NCI-H748 treated with DMSO at 0.1 percent for 48 hours (cell line): ENCODE results near the gene FXYD7.
"Not testable (repeated sequence)": the region's sequence is repeated elsewhere in the genome, so short reads cannot be mapped to it uniquely, and the experiment has no call there.

Source experiments
- DNase-seq: peaks from one replicate; lab custom pipeline; 2025; lab: John Stamatoyannopoulos, UW

FXYD7 gene

DNA sequence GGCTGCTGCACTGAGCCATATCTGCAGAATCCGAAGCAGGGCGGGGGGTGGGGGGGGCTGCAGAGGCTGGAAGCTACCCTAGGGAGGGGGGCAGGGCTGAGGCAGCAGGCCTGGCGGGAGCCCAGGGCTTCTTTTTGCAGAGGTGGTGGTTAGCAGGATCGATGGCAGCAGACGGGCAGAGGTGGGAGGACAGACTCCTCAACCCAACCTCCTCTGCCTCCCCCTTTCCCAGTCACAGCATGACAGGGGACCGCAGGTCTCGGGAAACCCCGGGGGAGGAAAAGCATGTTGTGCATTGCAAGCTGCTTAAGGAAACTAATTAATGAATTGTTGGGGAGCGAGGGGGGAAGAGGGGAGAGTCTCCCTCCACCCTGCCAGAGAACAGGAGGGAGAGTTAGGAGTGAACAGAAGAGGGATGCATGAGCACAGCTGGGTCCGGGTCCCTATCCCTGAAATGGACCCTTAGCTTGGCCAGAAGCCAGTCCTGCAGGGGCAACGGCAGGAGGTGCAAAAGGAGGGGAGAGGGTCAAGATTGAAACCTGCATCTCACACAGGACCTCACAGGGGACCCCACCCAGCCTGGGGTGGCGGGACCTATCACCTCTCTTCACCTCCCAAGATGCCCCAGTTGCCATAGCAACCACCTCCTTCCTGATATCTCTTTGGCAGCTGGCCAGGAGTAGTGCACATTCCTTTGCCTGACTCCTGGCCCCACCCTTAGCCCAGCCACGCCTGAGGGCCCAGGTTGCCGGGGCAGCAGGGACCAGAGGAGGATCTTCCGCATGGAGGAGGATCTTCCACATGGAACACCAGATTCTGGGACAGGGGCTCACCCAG, 1.8 kb downstream of the FXYD7 start:
- no peak for DNase-seq

DNA sequence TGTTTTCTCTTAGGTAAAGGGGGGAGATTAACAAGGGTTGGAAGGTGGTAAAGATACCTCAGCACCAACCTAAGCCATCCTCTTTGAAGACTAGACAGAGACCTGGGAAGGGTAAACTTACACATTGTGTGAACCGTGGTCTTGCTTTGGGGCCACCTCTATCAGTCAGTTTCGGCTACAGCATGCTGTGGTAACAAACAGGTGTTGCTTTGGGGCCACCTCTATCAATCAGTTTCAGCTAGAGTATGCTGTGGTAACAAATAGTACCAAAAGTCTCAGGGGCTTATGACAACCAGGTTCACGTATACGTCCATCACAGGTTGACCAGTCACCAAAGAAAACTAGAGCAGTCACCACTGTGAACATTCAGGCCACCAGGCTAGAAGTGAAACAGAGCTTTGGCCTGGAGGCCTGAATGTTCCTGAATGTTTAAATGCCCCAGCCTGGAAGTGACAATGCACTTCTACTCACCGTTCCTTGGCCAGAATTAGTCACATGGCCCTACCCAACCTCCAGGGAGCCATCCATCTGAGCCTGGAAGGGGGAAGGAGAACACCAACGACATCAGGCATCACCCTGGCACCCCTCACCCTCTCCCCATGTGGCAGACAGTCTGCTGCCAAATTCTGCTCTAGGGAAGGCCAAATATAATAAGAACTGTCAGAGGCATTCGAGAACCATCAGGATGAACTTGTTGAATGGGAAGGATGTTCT, 3.8 kb downstream of the FXYD7 start:
- DNase-seq = no peak

DNA sequence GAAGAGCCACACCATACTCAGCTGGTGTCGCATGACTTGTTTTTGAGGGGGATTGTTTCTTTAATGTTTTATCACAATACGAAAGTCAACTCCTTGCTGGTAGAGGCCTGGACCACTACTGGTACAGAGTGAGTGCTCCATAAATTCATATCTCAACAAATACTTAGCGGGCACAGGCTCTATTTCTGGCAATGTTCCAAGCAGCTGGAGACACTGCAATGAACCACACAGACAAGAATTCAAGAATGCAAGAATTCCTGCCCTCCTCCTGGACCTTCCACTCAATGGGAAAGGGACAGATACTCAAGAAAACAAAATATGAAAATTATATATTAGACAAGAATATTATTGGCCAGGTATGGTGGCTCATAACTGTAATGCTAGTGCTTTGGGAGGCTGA, 6.4 kb downstream of the FXYD7 start:
- DNase-seq = no peak

DNA sequence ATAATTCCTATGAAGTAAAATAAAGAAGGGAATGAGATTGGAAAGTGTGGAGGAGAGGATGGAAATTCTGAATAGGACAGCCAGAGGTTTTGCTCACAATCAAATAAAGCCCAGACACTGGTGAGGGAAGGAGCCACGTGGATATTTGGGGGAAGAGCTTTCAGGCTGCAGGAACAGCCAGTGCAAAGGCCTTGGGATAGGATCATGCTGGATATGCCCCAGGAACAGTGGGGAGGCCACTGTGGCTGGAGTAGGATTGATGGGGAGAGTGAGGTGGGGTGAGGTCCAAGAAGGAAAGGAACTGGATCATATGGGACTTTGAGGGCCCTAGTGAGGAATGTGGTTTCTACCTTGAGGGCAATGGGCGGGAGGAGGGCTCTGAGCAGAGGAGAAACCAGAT, 7.4 kb downstream of the FXYD7 start:
- no peak for DNase-seq

DNA sequence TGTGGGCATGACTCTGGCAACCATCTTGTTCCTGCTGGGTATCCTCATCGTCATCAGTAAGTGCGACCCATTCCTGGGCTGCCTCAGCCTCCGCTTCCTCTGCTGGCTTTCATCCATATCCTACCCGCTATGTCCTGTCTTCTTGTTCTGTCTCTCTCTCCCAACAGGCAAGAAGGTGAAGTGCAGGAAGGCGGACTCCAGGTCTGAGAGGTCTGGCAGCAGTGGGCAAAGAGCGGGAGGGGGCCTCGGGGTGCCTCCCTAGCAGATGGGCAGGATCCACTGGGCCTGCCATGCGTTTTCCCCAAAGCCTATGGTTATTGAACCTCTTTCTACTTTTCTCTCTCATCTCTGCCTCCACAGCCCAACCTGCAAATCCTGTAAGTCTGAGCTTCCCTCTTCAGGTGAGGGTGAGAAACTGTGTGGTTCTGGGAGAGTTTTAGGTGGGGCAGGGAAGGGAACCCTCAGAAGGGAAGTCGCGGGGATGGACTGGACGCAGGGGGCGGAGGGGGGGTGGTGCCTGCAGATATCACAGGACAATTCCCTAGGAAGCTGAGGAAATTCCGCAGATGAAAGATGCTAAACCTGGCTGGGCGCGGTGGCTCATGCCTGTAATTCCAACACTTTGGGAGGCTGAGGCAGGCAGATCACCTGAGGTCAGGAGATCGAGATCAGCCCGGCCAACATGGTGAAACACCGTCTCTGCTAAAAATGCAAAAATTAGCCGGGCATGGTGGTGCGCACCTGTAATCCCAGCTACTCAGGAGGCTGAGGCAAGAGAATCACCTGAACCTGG, 8.4 kb downstream of the FXYD7 start:
- DNase-seq = no peak

DNA sequence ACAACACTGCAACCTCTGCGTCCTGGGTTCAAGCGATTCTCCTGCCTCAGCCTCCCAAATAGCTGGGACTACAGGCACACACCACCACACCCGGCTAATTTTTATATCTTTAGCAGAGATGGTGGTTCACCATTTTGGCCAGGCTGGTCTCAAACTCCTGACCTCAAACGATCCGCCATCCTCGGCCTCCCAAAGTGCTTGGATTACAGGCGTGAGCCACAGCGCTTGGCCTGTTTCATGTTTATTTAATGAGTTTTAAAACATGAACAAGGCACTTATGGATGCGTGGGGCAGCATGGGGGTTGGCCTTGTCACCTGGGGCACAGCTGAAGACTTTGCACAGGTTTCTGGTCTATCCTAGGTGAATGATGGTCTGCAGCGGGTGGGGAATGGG, 10.1 kb downstream of the FXYD7 start:
- not testable (repeated sequence) for DNase-seq

DNA sequence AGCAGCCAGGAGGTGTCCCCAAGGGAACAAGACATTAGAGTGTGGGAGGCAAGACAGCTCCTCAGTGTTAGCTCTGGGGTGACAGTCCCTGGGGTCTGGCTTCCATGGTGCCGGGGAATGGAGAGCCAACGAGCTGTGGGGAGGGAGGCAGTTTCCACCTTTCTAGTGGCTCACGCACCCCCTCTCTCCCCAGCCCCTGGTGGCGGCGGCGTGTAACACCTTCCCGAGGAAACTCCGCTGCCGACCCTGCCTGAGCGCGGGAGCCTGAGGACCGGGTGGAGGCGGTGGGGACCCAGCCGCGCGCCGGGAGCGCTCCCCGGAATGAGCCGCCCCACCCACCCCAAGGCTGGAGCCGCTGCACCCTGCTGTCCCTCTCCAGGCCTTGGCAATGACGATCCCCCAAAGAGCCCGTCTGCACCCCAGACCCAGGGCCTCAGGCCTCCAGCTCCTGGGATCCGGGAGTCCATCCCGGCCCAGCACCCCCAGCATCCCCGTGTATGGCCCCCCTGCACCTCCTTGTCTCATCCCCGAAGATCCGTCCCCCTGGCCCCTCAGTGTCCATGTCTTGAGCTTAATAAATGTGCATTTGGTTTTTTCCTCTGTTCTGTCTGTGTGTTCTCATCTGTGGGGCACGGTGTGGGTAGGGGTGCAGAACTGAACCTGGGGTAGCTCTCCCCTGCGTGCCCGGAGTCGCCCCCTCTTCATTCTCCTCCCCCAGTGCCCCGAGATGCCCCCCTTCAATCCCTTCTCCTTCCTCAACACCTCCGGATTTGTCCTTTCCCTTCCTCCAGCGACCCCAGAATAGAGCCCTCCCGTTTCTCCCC, 10.9 kb downstream of the FXYD7 start:
- DNase-seq = peak; percentile 15

DNA sequence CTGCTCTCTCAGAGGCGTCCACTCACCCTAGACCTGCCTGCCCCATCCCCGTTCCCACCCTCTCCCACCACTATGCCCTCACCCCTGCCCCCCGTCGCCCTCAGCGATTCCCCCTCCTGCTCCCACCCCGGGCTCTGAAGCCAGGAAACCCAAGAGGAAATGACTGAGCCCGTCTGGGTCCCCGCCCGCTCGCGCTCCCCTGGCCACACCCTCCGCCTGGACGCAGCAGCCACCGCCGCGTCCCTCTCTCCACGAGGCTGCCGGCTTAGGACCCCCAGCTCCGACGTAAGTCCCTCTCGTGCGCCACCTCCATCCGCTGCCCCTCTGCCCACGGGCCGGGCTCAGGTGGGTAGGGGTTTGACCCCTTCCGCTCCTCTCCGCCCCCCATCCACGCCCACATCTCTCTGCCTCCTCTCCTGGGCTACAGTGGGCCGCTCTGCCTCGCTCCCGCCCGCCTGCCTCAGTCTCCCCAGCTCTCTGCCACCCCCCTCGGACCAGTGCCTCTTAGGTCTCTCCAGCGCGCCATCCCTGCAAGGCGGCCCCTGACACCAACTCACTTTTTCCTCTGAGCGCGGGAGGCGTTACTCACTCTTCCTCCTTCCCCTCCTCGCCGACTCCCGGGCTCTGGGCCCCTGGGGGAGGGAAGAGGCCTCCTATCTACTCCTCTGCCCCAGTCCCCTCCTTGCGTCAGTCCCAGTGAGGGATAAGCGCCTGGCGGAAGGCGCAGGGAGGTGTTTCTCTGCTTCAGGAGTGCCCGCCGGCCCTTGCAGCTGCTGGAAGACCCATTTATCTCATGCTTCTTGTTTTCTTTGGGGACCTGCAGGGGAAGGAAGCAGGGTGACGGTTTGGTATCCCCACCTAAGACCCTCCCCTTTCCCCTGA, 11.7 kb downstream of the FXYD7 start, which contains the start of gene FXYD5:
Gene FXYD5, plus strand, starts transcription at position 211 of the 882 bp plus-strand sequence. CDS start 816 bp downstream, outside the sequence.
- peak; percentile 31 for DNase-seq

DNA sequence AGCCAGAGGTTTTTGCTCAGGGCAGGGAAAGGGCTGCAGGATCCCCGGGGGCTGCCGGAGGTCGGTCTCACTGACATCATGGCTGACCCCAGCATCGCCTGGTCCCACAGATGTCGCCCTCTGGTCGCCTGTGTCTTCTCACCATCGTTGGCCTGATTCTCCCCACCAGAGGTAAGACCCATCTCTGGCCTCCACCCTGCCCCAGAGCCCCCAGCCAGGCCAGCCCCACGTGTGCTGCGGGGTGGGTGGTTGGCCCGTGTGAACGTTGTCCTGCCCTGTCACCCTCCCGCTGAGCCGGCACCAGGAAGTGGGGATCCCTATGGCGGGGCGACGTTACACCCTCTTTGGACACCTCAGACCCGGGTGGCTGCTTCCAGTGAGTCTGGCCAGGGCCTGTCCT, 12.4 kb downstream of the FXYD7 start:
- no peak for DNase-seq

DNA sequence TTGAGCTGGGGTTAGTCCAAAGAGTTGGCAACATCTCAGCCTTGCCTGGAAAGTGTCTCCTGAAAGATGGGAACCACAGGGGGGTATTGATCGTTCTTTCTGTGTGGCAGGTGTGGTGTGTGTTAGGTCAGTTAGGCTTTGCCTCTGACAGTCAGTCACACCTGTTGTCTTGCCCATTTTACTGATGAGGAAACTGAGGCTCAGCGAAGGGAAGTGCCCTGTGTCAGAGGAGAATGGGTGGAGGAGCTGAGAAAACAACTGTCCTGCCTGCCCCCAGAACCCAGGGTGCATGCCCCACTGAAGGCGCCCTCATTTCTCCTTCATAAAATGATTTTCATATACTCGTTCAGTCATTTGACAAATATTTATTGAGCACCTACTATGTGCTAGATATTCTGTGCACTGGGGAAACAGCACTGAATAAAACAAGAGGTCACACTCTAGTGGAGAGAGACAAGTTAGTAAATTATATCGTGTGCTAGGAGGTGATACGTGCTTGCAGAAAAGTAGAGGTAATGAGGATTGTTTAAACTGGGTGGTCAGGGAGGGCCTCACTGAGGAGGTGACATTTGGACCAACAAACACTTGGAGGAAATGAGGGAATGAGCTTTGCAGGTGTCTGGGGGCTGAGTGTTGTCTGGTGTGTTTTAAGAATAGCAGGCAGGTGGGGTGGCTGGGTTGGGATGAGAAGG, 13.1 kb downstream of the FXYD7 start:
- no peak for DNase-seq

DNA sequence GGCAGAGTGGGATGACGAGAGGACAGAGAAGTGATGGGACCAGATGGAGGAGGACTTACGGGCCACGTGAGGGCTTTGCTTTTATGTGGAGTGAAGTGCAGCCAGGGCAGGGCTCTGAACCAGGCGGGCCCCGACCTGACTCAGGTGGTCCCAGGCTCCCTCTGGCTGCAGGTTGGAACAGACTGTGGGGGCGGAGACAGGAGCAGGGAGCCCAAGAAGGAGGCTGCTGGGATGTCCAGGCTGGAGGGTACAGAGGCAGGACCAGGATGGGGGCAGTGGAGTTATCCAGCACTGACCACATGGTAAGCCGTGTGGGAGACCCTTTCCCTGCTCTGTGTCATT, 13.6 kb downstream of the FXYD7 start:
- DNase-seq = no peak

DNA sequence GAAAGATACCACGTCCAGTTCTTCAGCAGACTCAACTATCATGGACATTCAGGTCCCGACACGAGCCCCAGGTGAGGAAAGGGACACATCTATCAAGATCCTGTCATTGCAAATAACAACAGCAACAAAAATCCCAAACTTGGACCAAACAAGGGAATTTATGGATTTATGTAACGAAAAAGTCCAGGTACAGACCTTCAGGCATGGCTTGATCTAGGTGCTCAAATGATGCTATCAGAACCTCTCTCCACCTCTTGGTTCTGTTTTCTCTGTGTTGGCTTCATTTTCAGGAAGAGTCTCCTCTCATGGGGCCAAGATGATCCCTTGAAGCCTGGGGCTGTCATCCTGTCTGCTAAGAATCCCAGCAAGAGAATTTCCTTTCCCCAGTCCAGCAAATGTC, 14.4 kb downstream of the FXYD7 start:
- DNase-seq = no peak

DNA sequence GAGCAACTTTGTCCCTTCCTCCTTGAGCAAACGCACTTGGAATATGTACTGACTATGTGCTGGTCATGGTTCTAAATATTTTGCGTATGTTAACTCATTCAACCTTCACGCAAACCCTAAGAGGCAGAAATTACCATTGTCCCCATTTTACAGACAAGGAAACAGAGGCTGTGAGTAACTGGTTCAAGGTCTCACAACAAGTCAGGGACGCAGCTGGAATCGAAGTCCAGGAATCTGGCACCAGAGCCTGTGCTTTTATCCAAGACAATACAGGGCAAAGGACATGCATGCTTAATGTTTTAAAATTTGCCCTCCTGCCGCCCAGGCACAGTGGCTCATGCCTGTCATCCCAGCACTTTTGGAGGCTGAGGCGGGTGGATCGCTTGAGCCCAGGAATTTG, 16.6 kb downstream of the FXYD7 start:
- DNase-seq = no peak

DNA sequence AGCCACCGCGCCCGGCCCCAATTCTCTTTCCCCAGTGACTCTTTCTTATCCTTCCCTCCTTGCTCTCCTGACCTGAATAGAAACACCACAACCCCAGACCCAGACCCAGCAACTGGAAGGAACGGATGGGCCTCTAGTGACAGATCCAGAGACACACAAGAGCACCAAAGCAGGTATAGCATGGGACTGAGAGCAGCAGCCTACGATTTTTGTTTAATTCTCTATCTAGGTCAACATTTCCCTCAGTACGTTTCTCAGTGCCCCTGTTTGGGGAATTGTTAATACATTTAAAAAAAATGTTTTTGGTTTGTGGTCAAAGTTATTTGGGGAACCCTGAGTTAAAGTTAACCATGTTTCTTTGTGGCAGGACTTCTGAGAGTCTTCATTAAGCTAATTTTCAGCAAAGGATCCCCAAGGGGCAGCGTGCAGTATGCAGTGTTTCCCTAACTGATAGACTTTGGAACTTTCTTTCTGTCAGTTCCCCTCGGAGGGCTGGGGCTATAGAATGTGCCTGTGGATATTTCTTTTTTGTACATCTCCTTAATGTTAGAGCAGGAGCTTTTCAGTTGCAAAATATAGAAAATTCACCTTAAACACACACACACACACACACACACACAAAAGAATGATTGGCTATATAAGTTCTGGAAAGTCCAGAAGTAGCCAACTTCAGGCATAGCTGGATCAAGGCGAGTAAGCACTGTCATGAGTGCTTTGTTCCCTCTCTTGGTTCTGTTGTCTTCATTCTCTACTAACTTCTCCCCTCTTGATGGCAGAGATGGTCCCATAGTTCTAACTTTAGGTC, 17.8 kb downstream of the FXYD7 start:
- DNase-seq = no peak

DNA sequence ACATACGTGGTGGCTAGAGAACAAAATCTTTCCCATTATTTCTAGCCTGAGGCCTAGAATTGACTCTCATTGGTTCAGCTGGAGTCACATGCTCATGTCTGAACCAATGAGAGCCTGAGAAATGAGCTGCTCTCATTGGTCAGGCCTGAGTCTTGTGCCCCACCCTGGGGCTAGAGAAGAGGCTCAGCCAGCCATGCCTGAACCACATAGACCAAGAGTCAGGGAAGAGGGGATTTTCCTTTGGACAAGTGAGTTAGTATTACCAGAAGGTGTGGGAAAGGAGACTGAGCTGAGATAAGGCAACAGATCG, 18.3 kb downstream of the FXYD7 start:
- DNase-seq = no peak

DNA sequence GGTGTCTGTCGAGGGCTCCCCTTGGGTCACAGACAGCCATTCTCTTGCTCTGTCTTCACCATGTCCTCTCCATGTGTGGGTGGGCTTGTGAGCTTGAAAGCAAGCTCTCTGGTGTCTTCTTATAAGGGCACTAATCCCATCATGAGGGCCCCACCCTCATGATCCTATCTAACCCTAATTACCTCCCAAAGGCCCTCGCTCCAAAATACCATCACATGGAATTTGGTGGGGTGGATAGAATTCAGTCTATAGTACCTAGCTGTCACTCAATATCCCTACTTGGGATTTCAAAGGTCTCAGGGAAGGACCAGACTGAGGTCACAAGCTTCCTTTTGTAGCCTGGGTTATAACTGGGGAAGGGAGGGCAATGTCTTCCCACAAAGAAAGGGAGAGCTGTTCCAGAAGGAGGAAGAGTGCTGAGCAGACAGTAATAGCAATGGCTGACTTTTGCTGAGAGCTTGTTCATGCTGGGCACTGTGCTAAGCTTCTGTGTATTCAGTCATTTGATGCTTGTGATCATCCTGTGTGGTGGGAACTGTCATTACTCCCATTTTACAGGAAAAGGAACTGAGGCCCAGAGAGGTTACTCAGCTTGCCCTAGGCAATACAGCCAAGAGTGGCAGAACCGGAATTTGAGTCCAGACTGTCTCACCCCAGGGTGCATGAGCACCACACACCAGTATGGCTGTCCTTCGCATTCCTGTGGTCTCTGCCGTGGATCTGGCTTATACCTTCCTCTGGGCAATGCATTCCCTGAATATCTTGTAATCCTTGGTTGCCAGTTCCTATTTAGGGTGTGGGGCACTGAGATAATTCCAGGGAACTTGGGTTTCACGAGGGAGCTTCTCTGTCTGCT, 19.6 kb downstream of the FXYD7 start:
- no peak for DNase-seq

DNA sequence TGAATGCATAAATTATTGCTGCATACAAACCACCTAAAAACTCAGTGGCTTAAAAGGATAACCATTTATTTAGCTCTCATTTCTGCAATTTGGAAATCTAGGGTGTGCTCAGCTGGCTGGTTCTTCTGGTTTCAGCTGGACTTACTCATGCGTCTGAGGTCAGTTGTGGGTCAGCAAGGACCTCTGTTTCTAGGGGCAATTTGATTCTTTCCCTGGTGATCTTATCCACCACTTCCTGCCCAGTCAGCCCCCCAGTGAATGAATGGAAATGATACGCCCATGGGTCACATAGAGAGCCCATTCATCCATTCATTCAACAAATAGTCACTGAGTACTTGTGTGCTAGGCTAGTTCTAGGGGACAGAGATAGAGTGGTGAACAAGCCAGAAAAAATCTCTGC, 21.4 kb downstream of the FXYD7 start:
- DNase-seq = no peak

DNA sequence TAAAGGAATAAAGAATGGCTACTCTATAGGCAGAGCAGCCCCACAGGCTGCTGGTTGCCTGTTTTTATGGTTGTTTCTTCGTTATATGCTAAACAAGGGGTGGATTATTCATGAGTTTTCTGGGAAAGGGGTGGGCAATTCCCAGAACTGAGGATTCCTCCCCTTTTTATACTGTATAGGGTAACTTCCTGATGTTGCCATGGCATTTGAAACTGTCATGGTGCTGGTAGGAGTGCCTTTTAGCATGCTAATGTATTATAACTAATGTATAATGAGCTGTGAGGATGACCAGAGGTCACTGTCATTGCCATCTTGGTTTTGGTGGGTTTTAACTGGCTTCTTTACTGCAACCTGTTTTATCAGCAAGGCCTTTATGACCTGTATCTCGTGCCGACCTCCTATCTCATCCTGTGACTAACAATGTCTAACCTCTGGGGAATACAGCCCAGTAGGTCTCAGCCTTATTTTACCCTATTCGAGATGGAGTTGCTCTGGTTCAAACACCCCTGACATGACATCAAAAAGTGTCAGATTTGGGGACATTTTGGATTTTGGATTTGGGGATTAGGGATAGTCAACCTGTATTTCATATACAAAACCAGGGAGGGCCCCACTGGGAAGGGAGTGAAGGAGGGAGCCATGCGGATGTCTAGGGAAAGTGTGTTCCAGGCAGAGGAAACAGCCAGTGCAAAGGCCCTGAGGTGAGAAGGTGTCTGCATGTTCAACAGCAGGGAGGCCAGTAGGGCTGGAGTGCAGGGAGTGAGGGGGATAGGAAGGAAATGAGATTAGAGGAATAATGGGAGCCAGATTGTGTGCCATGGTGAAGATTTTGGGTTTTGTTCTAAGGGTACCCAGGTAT, 22.4 kb downstream of the FXYD7 start:
- DNase-seq = no peak
